GM12892 (cell line): ENCODE data around the gene LINGO1.

Experiments
- POLR2A ChIP-seq: IDR thresholded peaks from 2 replicates; pipeline ENCODE4 v1.6.1; 2011; ENCODE audit warnings: low read depth, low read length, control low read depth
- POLR2AphosphoS5 ChIP-seq: IDR thresholded peaks from 2 replicates; pipeline ENCODE4 v1.6.1; 2011; ENCODE audit warnings: low read depth, low read length, control low read depth
- TAF1 ChIP-seq: IDR thresholded peaks from 2 replicates; pipeline ENCODE4 v1.6.1; 2011; ENCODE audit warnings: low read depth, mild to moderate bottlenecking, control low read depth, low read length, borderline replicate concordance

DNA sequence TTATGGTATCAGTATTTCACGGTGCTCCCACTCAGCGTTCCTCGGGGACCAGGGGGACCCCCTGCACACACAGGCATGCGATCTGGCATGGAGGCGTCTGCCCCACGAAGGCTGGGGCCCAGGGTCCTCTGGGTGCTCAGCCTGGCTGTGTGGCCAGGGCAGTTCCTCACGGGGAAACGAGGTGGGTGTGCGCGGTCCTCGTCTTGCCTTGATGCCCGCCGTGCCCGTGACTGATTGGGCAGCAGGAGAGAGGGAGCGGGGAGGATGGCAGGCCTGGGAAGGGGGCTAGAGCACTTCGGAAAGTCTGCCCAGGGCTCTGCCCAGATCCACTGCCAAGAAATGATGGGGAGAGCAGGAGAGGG lies 10.9 kb downstream of the LINGO1 start:
- TF ChIP-seq POLR2A (no peak), POLR2AphosphoS5 (no peak), TAF1 (no peak)
